SK-N-SH (cell line): ENCODE results near the gene CEP44. TPM values are rescaled to one million over a fixed set of nuclear protein-coding genes. Genes with fewer than 3 reads are reported as not detected.
"Not testable (repeated sequence)": the region's sequence is repeated elsewhere in the genome, so short reads cannot be mapped to it uniquely, and the experiment has no call there.

ENCODE experiments used
- CTCF ChIA-PET: fragments of 300-600, 350-600 bp; formaldehyde crosslinking; extraction: SDS; loops from one replicate; lab custom pipeline; 2021; lab: Yijun Ruan, JAX
- POLR2A ChIA-PET: fragments of 350-600 bp; sonication (Branson Sonifier 250); formaldehyde crosslinking; extraction: SDS; loops from one replicate; lab custom pipeline; 2020; ENCODE audit warnings: antibody characterized with exemption, inconsistent platforms; lab: Yijun Ruan, JAX
- DNase-seq: peaks from one replicate; pipeline ENCODE4 v3.0.0; 2012
- H2AFZ ChIP-seq: fragments of 200-600 bp; sonication (generic); 2 replicates; pipeline ENCODE4 v1.8.1; 2016; ENCODE audit warnings: antibody characterized with exemption, mild to moderate bottlenecking, low read depth
- H3F3A ChIP-seq: fragments of 200-600 bp; sonication (generic); replicated peaks from 2 replicates; pipeline ENCODE3; 2016; ENCODE audit warnings: antibody characterized with exemption, mild to moderate bottlenecking; ENCODE audit not compliant: insufficient read depth
- H3K27ac ChIP-seq, 2 experiments: fragments of 200-500 bp in 1 of 2; fragments of 200-600 bp in 1 of 2; sonication (Bioruptor generic) in 1 of 2; sonication (generic), shearing (Covaris generic) in 1 of 2; 2 replicates each; pipeline versions ENCODE4 v1.5.1 to v1.6.1; 2014 to 2016; ENCODE audit warnings: low read depth in 2 of 2, inconsistent platforms in 1 of 2, low read length in 1 of 2, mild to moderate bottlenecking in 1 of 2, mixed read lengths in 1 of 2
- H3K27me3 ChIP-seq: fragments of 200-600 bp; sonication (generic), shearing (Covaris generic); 2 replicates; pipeline ENCODE4 v1.6.1; 2016; ENCODE audit warnings: mixed run types; ENCODE audit not compliant: insufficient read depth
- H3K36me3 ChIP-seq, 2 experiments: fragments of 200-500 bp in 1 of 2; fragments of 200-600 bp in 1 of 2; sonication (Bioruptor generic) in 1 of 2; sonication (generic) in 1 of 2; replicated peaks in 1 of 2; 2 replicates each; pipeline versions ENCODE3 to v1.5.1; 2014 to 2016; ENCODE audit warnings: low read length in 1 of 2, mild to moderate bottlenecking in 1 of 2; ENCODE audit not compliant: insufficient read depth in 2 of 2, control insufficient read depth in 1 of 2
- H3K4me1 ChIP-seq, 2 experiments: fragments of 200-500 bp in 1 of 2; fragments of 200-600 bp in 1 of 2; sonication (Bioruptor generic) in 1 of 2; sonication (generic), shearing (Covaris generic) in 1 of 2; 2 replicates each; pipeline versions ENCODE4 v1.5.1 to v1.6.1; 2014 to 2016; ENCODE audit warnings: low read depth in 1 of 2, low read length in 1 of 2, mixed run types in 1 of 2; ENCODE audit not compliant: insufficient read depth in 2 of 2, control insufficient read depth in 1 of 2
- H3K4me2 ChIP-seq: fragments of 200-600 bp; sonication (generic), shearing (Covaris generic); 2 replicates; pipeline ENCODE4 v1.6.1; 2017; ENCODE audit warnings: mixed run types
- H3K4me3 ChIP-seq, 2 experiments: fragments of 200-500 bp in 1 of 2; fragments of 200-600 bp in 1 of 2; sonication (Bioruptor generic) in 1 of 2; sonication (generic), shearing (Covaris generic) in 1 of 2; 2 replicates each; pipeline versions ENCODE4 v1.5.1 to v1.8.1; 2014 to 2016; ENCODE audit warnings: low read depth in 2 of 2, inconsistent platforms in 1 of 2, low read length in 1 of 2, mild to moderate bottlenecking in 1 of 2, mixed read lengths in 1 of 2, moderate library complexity in 1 of 2
- H3K79me2 ChIP-seq: fragments of 200-600 bp; sonication (generic); 2 replicates; pipeline ENCODE4 v1.8.1; 2017; ENCODE audit warnings: mild to moderate bottlenecking; ENCODE audit not compliant: insufficient read depth
- H3K9ac ChIP-seq: fragments of 200-600 bp; sonication (generic); 2 replicates; pipeline ENCODE4 v1.6.1; 2017; ENCODE audit warnings: mixed run types
- H3K9me2 ChIP-seq: fragments of 200-600 bp; sonication (generic); 2 replicates; pipeline ENCODE4 v1.6.1; 2017; ENCODE audit warnings: mixed run types
- H3K9me3 ChIP-seq: fragments of 200-600 bp; sonication (generic); 2 replicates; pipeline ENCODE4 v1.6.1; 2017; ENCODE audit warnings: mixed run types, mild to moderate bottlenecking, moderate library complexity
- H4K20me1 ChIP-seq: fragments of 200-600 bp; sonication (generic); 2 replicates; pipeline ENCODE4 v1.6.1; 2017; ENCODE audit warnings: mild to moderate bottlenecking, mixed run types; ENCODE audit not compliant: insufficient read depth
- EP300 ChIP-seq, 2 experiments: IDR thresholded peaks; 2 replicates each; pipeline versions ENCODE4 v1.4.0 to v1.6.1; 2012; ENCODE audit warnings: borderline replicate concordance in 1 of 2, low read depth in 1 of 2, low read length in 1 of 2
- FOSL2 ChIP-seq: IDR thresholded peaks from 2 replicates; pipeline ENCODE4 v1.4.0; 2012; ENCODE audit warnings: low read depth, mild to moderate bottlenecking, moderate library complexity, borderline replicate concordance
- FOXJ3 ChIP-seq: sonication (generic); formaldehyde crosslinking; IDR thresholded peaks from 2 replicates; pipeline ENCODE4 v1.5.1; 2020; ENCODE audit warnings: mild to moderate bottlenecking, missing genetic modification reagents
- GATA2 ChIP-seq: sonication (generic); formaldehyde crosslinking; IDR thresholded peaks from 2 replicates; pipeline ENCODE4 v1.5.0; 2020; ENCODE audit warnings: mild to moderate bottlenecking, missing genetic modification reagents
- MXI1 ChIP-seq: IDR thresholded peaks from 2 replicates; pipeline ENCODE4 v1.6.1; 2012; ENCODE audit warnings: mild to moderate bottlenecking, low read depth, low read length, improper control_type of control experiment
- NRF1 ChIP-seq: IDR thresholded peaks from 2 replicates; pipeline ENCODE4 v1.6.1; 2012; ENCODE audit warnings: low read depth, mild to moderate bottlenecking, low read length
- PBX3 ChIP-seq: IDR thresholded peaks from 2 replicates; pipeline ENCODE4; 2012
- WGBS: methylation state at CpG from one replicate; pipeline ENCODE4 v1.1.6; 2017; ENCODE audit warnings: low lambda C conversion rate; 5-methylcytosine and 5-hydroxymethylcytosine counted together
- polyA plus RNA-seq, 3 experiments: library from polyadenylated mRNA; depleted of rRNA; stranded (reverse); fragments of >200 nt; gene quantifications; 2 replicates each; pipeline ENCODE4 v1.2.3, GENCODE V29; 2012
- TF ChIP-seq, protein P1 (sequence below): fragments of 150-350 bp; IDR thresholded peaks from 2 replicates; pipeline ENCODE4 v1.6.1; 2017; ENCODE audit warnings: antibody characterized with exemption, low read length, low read depth, borderline replicate concordance
- TF ChIP-seq, protein P2 (sequence below): fragments of 200-600 bp; sonication (generic); IDR thresholded peaks from 2 replicates; pipeline ENCODE4 v1.6.1; 2017; ENCODE audit warnings: antibody characterized with exemption, mild to moderate bottlenecking, moderate library complexity
- TF ChIP-seq, protein P3 (sequence below): IDR thresholded peaks from 2 replicates; pipeline ENCODE4 v1.4.0; 2012; ENCODE audit warnings: low read depth

Gene CEP44
- polyA plus RNA-seq, 1 of the 3 experiments (the other 2 are of a cell fraction): 3.8 TPM

GRCh38 chr4:174378951-174379350 is 95.2 kb downstream of the CEP44 start:
- H3K9me2 ChIP-seq: no peaks in the 10 kb centered on the region
- 29% methylated on average over 2 of the region's 2 CpGs for WGBS
- H3F3A ChIP-seq: no peaks in the 10 kb centered on the region
- no peak overlapping the region for H2AFZ ChIP-seq
- ChIA-PET CTCF (interaction anchor here (1.0 to 2.3 kb wide), 2 partner anchors 9 to 14 kb away, joined by 3 to 6 read pairs; no protein-coding TSS in a partner anchor), POLR2A (no interaction called here)
- H3K4me1 ChIP-seq: no peaks in the 10 kb centered on the region; a peak in 1 of 4 replicates
- no peaks in the 10 kb centered on the region; the same call in 1 of the 2 replicates for H3K27me3 ChIP-seq
- no peak for DNase-seq
- no peaks in the 10 kb centered on the region for H4K20me1 ChIP-seq
- no peak overlapping the region for H3K9ac ChIP-seq
- H3K79me2 ChIP-seq: no peaks in the 10 kb centered on the region
- H3K27ac ChIP-seq: no peak overlapping the region
- TF ChIP-seq PBX3 (no peak), EP300 (IDR thresholded peaks at IDR 0.05; ENCODE audit: borderline replicate concordance in 1 of 2, low read depth in 1 of 2, low read length in 1 of 2) (no peak), NRF1 (no peak), FOXJ3 (CRISPR knock-in tag) (no peak), FOSL2 (no peak), GATA2 (CRISPR knock-in tag) (no peak), MXI1 (no peak)
- TF ChIP-seq, protein P1, sequence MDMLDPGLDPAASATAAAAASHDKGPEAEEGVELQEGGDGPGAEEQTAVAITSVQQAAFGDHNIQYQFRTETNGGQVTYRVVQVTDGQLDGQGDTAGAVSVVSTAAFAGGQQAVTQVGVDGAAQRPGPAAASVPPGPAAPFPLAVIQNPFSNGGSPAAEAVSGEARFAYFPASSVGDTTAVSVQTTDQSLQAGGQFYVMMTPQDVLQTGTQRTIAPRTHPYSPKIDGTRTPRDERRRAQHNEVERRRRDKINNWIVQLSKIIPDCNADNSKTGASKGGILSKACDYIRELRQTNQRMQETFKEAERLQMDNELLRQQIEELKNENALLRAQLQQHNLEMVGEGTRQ: no peak
- TF ChIP-seq, protein P2, sequence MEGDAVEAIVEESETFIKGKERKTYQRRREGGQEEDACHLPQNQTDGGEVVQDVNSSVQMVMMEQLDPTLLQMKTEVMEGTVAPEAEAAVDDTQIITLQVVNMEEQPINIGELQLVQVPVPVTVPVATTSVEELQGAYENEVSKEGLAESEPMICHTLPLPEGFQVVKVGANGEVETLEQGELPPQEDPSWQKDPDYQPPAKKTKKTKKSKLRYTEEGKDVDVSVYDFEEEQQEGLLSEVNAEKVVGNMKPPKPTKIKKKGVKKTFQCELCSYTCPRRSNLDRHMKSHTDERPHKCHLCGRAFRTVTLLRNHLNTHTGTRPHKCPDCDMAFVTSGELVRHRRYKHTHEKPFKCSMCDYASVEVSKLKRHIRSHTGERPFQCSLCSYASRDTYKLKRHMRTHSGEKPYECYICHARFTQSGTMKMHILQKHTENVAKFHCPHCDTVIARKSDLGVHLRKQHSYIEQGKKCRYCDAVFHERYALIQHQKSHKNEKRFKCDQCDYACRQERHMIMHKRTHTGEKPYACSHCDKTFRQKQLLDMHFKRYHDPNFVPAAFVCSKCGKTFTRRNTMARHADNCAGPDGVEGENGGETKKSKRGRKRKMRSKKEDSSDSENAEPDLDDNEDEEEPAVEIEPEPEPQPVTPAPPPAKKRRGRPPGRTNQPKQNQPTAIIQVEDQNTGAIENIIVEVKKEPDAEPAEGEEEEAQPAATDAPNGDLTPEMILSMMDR: no peak
- TF ChIP-seq, protein P3, sequence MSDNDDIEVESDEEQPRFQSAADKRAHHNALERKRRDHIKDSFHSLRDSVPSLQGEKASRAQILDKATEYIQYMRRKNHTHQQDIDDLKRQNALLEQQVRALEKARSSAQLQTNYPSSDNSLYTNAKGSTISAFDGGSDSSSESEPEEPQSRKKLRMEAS: no peak
- no peak overlapping the region for H3K4me2 ChIP-seq
- H3K36me3 ChIP-seq: no peaks in the 10 kb centered on the region
- no peaks in the 10 kb centered on the region for H3K9me3 ChIP-seq
- H3K4me3 ChIP-seq: no peak overlapping the region

- H3F3A ChIP-seq, H3K9ac ChIP-seq, H3K9me2 ChIP-seq, H3K27ac ChIP-seq, H4K20me1 ChIP-seq, H2AFZ ChIP-seq, H3K4me3 ChIP-seq, H3K9me3 ChIP-seq, H3K4me2 ChIP-seq, H3K27me3 ChIP-seq, DNase-seq, H3K4me1 ChIP-seq, H3K79me2 ChIP-seq, H3K36me3 ChIP-seq, CTCF ChIA-PET, POLR2A ChIA-PET: not testable (repeated sequence)
- WGBS: 37% methylated on average over 4 of the region's 4 CpGs
Measured at GRCh38 chr4:174380206-174380605, 96.5 kb downstream of the CEP44 start.
